ENCODE data around the gene CMTM8. TPM values are rescaled to one million over a fixed set of nuclear protein-coding genes. Genes with fewer than 3 reads are reported as not detected.

CMTM8 gene
- total and polyA plus RNA-seq, 2 of the 8 experiments (the other 6 are each of a cell fraction or from before 2014, with no cell fraction given), result 10.5 to 22.4 TPM

GRCh38 chr3:32323604-32324003, 85.1 kb downstream of the CMTM8 start:
- DNase-seq (ENCODE audit: low read depth in 1 of 2, low spot score in 2 of 2) (no peak), FAIRE-seq (no peak)
- Histone ChIP-seq H3K14ac (ENCODE audit: insufficient read length) (no peak overlapping the region), H2BK120ac (replicated peaks; ENCODE audit: low read depth, low read length) (no peak overlapping the region), H3K56ac (replicated peaks; ENCODE audit: insufficient read length, low read depth, low read length) (no peak overlapping the region), H2AK5ac (ENCODE audit: low read depth, low read length) (no peak overlapping the region), H3K36me3 (ENCODE audit: control insufficient read depth in 2 of 4, insufficient read depth in 4 of 4, low read length in 3 of 4) (no peaks in the 10 kb centered on the region; a peak in 1 of 8 replicates), H3K4me1 (replicated peaks in 1 of 4; ENCODE audit: control insufficient read depth in 3 of 4, insufficient read depth in 4 of 4, low read length in 3 of 4) (peaks cover 7 to 27% (median 23%) of the 10 kb centered on the region in 4 experiments), H3K23ac (ENCODE audit: insufficient read length) (no peak overlapping the region), H2BK15ac (ENCODE audit: low read length) (no peak overlapping the region), H3K9ac (replicated peaks in 1 of 4; ENCODE audit: extremely low read depth in 1 of 4, low read depth in 3 of 4, low read length in 3 of 4) (no peak overlapping the region), H4K8ac (ENCODE audit: extremely low read depth, insufficient read depth, low read length) (no peak overlapping the region), H2BK20ac (ENCODE audit: low read length) (no peak overlapping the region), H3K27ac (ENCODE audit: low read depth, low read length) (no peak overlapping the region), H2AFZ (ENCODE audit: low read length) (no peak overlapping the region), H3K4me2 (ENCODE audit: insufficient read depth in 1 of 2, low read depth in 2 of 2, low read length in 2 of 2) (no peak overlapping the region), H3K27me3 (replicated peaks in 1 of 4; ENCODE audit: control insufficient read depth in 3 of 4, extremely low read depth in 1 of 4, insufficient read depth in 3 of 4, low read length in 3 of 4) (no peaks in the 10 kb centered on the region), H2BK12ac (ENCODE audit: low read depth, low read length) (no peak overlapping the region), H3K79me2 (ENCODE audit: control insufficient read depth in 1 of 2, insufficient read depth in 2 of 2, low read length in 2 of 2) (no peaks in the 10 kb centered on the region), H2BK5ac (ENCODE audit: low read depth, low read length) (no peak overlapping the region), H3K4me3 (ENCODE audit: extremely low read depth in 1 of 4, insufficient read depth in 2 of 4, low read depth in 3 of 4, low read length in 4 of 4) (no peak overlapping the region), H3K79me1 (ENCODE audit: low read depth, low read length) (0 out of 2 replicates have a peak, but pooled peaks cover 6% of the 10 kb centered on the region), H3K9me3 (ENCODE audit: insufficient read depth in 2 of 2, low read depth in 1 of 2, low read length in 1 of 2) (no peaks in the 10 kb centered on the region; a peak in 1 of 4 replicates), H3K4ac (replicated peaks; ENCODE audit: insufficient read length, low read depth, low read length) (no peak overlapping the region), H3K18ac (ENCODE audit: extremely low read depth, low read length) (no peak overlapping the region), H3K23me2 (ENCODE audit: low read depth, low read length) (no peaks in the 10 kb centered on the region), H4K20me1 (replicated peaks in 1 of 2; ENCODE audit: control insufficient read depth in 1 of 2, insufficient read depth in 2 of 2, low read length in 2 of 2) (no peaks in the 10 kb centered on the region), H4K5ac (ENCODE audit: insufficient read length, low read depth, low read length) (no peak overlapping the region), H4K91ac (replicated peaks; ENCODE audit: insufficient read length, low read length) (no peak overlapping the region)
- POLR2A ChIA-PET (ENCODE audit: partially characterized antibody), result interaction anchor here (0.8 to 1.3 kb wide), 2 partner anchors 10 to 84 kb away, joined by 3 to 4 read pairs; partner anchors contain the start of gene CMTM8
- CTCF ChIA-PET (ENCODE audit: partially characterized antibody), result interaction anchor here (0.6 to 4.1 kb wide), 7 partner anchors 9 to 1111 kb away, joined by 3 to 41 read pairs (median 4); partner anchors contain the start of gene CMTM8
- TF ChIP-seq EP300 (IDR thresholded peaks at IDR 0.05; ENCODE audit: borderline replicate concordance in 1 of 2, low read depth in 2 of 2, low read length in 2 of 2) (no peak), SP1 (IDR thresholded peaks at IDR 0.05; ENCODE audit: low read depth, low read length) (no peak), EGR1 (IDR thresholded peaks at IDR 0.05; ENCODE audit: borderline replicate concordance, low read depth, low read length) (no peak)
- WGBS, 2 experiments (ENCODE audit: extremely low coverage in 1 of 2, insufficient coverage in 1 of 2, insufficient read length in 1 of 2, insufficient replicate concordance in 2 of 2, low coverage in 1 of 2, low lambda C conversion rate in 2 of 2, missing lambda C conversion rate in 1 of 2), result 76% methylated on average over 4 of the region's 4 CpGs; no CpG with 5 or more reads in 1 of the 2 experiments
